SK-N-SH treated with all-trans-retinoic acid at 6 μM for 48 hours (cell line): Measurements from ENCODE around the gene ASF1B.

ENCODE experiments used
- ARNTL ChIP-seq: fragments of 450-650 bp; formaldehyde crosslinking; IDR thresholded peaks from 2 replicates; pipeline ENCODE4 v1.5.0; 2020; ENCODE audit warnings: low read depth, mild to moderate bottlenecking, moderate library complexity, borderline replicate concordance
- ISL1 ChIP-seq: fragments of 250-450 bp; sonication (Bioruptor Pico); IDR thresholded peaks from 2 replicates; pipeline ENCODE4 v2.1.2; 2022; ENCODE audit warnings: mild to moderate bottlenecking, moderate library complexity
- TOX ChIP-seq: fragments of 250-450 bp; sonication (Bioruptor Pico); IDR thresholded peaks from 2 replicates; pipeline ENCODE4 v1.8.0; 2021; ENCODE audit warnings: mild to moderate bottlenecking, moderate library complexity, borderline replicate concordance
- TSHZ2 ChIP-seq: fragments of 250-450 bp; sonication (Bioruptor Pico); IDR thresholded peaks from 2 replicates; pipeline ENCODE4 v1.5.0; 2020; ENCODE audit warnings: mild to moderate bottlenecking, moderate library complexity
- ZFP3 ChIP-seq: fragments of 250-450 bp; sonication (Bioruptor Pico); IDR thresholded peaks from 2 replicates; pipeline ENCODE4 v1.5.0; 2020; ENCODE audit warnings: mild to moderate bottlenecking, moderate library complexity
- ZNF565 ChIP-seq: fragments of 450-650 bp; formaldehyde crosslinking; conservative IDR thresholded peaks from 2 replicates; pipeline ENCODE4 v1.5.0; 2020; ENCODE audit warnings: low read depth, mild to moderate bottlenecking, moderate library complexity

DNA sequence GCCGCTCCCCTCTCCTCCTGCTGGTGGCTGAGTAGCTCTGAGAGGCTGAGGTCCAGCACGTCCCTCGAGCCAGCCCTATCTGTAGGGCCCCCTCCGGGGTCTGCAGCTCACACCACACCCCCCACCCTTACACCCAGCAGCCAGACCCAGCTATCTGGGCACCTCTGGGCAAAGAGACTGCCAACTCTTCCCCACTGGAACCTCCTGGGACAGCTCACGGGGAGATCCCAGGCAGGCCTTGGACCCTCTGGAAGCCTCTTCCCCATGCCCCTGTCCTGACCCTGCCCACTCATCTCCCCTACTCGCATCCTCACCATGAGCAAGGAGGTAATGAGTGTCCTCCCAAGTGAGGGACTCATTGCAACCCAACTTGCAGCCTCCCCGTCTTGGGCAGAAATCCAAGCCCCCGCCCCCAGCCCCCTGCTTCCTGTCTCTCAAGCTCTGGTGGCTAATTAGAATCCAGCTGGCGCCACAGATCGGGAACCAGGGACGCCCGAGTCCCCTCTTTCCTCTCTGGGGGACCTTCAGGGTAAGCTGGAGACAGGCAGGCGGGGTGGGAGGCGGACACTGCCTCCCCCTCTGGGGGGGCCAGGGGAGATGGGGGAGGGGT, 47.5 kb upstream of the ASF1B start:
- TF ChIP-seq ZFP3 (CRISPR knock-in tag) (no peak), ARNTL (CRISPR knock-in tag) (no peak), TSHZ2 (no peak), ZNF565 (CRISPR knock-in tag) (no peak), ISL1 (no peak), TOX (no peak)
